Measurements from ENCODE around the gene ZBTB17. TPM values are rescaled to one million over a fixed set of nuclear protein-coding genes. Genes with fewer than 3 reads are reported as not detected.
"Not testable (repeated sequence)": the region's sequence is repeated elsewhere in the genome, so short reads cannot be mapped to it uniquely, and the experiment has no call there.

The ZBTB17 gene
- total RNA-seq, 2 donors from 2014 or later = 62.0 to 135 TPM

DNA sequence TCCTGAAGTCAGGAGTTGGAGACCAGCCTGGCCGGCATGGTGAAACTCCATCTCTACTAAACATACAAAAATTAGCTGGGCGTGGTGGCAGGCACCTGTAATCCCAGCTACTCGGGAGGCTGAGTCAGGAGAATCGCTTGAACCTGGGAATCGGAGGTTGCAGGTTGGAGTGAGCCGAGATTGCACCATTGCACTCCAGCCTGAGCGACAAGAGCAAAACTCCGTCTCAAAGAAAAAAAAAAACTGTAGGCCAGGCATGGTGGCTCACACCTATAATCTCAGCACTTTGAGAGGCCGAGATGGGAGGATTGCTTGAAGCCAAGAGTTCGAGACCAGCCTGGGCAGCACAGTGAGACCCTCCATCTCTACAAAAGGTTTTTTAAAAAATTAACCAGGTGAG lies 25.4 kb upstream of the ZBTB17 start:
- not testable (repeated sequence) for H3K9me3 Mint-ChIP-seq; H3K27me3 Mint-ChIP-seq; H3K4me1 Mint-ChIP-seq; H3K27ac Mint-ChIP-seq; ATAC-seq (replicated peaks); H3K36me3 Mint-ChIP-seq (ENCODE audit: low read depth); H3K4me3 Mint-ChIP-seq

DNA sequence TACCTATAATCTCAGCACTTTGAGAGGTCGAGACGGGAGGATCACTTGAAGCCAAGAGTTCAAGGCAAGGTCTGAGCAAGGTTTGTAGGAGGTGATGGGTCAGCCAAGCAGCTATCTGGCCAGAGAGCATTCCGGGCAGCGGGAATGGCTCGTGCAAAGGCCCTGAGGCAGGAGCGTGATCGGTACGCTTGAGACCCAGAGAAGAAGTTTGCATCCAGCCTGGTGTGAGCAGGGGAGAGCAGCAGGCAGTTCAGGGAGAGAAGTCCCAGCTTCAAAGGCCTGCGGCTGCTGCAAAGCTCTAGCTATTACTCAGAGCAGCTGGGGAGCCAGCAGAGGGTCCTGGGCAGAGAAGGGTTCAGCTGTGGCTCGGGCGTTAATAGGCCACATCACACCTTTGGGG lies 23.0 kb upstream of the ZBTB17 start:
- H3K9me3 Mint-ChIP-seq = no peaks in the 10 kb centered on the region
- peaks cover 3% of the 10 kb centered on the region for H3K27me3 Mint-ChIP-seq
- peak overlapping the region; percentile 63 for H3K27ac Mint-ChIP-seq
- ATAC-seq (replicated peaks) = no peak
- no peaks in the 10 kb centered on the region for H3K4me1 Mint-ChIP-seq
- no peaks in the 10 kb centered on the region for H3K36me3 Mint-ChIP-seq (ENCODE audit: low read depth)
- no peak overlapping the region for H3K4me3 Mint-ChIP-seq

DNA sequence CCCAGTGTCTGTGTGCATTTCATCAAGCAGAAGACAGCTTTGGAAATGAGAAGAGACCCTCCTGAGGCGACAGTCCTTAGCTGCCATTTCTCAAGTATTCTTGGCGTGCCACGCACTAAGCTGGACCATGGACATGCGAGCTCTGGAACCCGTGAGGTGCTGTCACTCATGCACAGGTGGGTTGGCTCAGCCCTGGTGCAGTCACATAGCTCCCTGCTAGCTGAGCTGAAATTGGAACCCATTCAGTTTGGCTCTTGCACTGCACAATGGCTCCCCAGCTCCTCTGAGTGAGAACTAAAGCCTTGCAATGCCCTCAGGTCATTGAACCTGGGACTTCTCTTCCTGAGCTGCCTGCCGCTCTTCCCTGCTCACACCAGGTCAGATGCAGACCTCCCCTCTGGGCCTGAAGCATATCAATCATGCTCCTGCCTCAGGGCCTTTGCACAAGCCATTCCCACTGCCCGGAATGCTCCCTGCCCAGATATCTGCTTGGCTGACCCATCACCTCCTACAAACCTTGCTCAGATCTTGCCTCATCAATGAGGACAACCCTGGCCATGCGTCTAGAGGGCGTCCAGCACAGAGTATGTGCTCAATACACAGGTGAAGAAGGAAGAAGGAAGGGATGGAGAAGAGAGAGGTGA lies 21.9 kb upstream of the ZBTB17 start:
- Mint-ChIP-seq H3K27me3 (peaks cover 3% of the 10 kb centered on the region), H3K9me3 (no peaks in the 10 kb centered on the region), H3K36me3 (ENCODE audit: low read depth) (no peaks in the 10 kb centered on the region), H3K4me1 (no peaks in the 10 kb centered on the region), H3K27ac (no peak overlapping the region), H3K4me3 (no peak overlapping the region)
- ATAC-seq (replicated peaks) = no peak

DNA sequence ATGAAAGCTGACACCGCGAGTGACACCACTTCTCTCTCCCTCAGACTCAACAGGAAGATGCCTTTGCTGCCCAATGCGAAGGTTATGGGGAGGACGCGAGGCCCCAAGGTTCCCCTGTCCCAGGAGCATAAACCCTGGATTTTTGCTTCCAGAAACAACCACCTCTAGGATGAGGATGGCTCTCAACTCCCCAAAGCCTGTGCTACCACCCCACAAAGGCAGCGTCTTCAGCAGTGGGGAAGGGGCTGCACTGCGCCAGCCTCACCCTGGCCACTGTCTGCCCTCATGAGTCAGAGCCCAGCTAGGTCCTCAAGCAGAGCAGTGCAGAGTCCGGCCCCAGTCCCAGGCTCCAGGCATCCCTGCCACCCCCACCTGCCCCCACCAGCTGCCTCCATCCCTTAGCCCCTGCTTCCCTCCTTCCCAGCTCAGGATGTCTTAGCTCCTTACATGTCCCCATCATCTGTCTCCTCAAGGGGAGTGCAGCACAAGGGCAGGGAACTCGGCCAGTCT lies 21.2 kb upstream of the ZBTB17 start:
- no peak overlapping the region for H3K27ac Mint-ChIP-seq
- H3K9me3 Mint-ChIP-seq = no peaks in the 10 kb centered on the region
- no peaks in the 10 kb centered on the region for H3K4me1 Mint-ChIP-seq
- H3K4me3 Mint-ChIP-seq = no peak overlapping the region
- peaks cover 3% of the 10 kb centered on the region for H3K27me3 Mint-ChIP-seq
- ATAC-seq (replicated peaks) = no peak
- H3K36me3 Mint-ChIP-seq (ENCODE audit: low read depth) = no peaks in the 10 kb centered on the region

DNA sequence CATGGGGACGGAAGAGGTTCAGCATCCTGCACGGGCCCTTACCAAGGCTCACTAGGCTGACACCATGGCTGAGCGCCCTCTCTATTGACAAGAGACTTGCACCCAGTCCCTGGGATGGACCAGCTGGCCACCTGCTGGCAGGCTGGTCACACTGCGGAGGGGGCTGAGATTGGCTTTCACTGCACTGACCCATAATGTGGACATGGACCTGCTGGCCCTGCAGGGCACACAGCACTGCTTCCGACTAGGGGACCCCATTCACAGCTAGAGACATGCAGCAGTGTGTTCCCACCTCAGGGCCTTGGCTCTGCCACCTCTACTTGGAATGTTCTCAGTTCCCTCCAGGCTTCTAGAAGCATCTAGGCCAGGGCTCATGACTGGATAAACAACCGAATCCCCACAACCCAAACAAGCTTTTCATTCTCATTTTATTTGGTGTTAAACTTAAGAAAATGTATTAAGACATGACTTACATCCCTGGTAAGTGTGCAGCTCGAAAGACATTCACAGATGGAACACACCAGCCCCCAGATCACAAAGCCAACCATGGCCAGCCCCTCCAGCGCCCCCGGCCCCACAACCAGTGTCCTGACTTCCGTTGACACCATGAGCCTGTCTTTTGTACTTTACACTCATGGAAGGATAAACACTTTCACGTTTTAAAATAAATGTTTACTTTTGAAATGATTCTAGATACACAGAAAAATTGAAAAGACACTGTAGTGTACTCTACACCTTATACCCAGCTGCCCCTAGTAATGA lies 18.9 kb upstream of the ZBTB17 start:
- H3K27ac Mint-ChIP-seq = no peak overlapping the region

DNA sequence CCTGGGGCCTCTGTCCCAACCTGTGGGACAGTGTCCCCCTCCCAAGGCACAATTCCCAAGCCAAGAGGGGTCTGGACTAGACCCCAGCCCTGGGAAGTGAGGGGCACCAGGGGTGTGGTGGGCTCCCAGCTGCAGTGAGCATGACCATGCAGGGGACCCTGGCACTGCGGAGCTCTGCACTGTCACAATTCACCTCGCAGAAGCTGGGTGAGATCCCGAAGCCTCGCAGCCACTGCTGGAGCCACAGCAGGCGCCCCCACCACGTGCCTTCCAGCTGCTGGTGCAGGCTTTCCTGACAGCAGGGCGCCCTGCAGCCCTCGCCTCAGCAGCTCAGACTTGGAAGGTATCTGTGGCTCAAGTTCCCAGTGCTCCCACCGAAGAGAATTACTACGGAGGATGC lies 18.2 kb upstream of the ZBTB17 start:
- H3K4me3 Mint-ChIP-seq = no peak overlapping the region
- no peaks in the 10 kb centered on the region for H3K9me3 Mint-ChIP-seq
- no peaks in the 10 kb centered on the region for H3K36me3 Mint-ChIP-seq (ENCODE audit: low read depth)
- no peak for ATAC-seq (replicated peaks)
- H3K27me3 Mint-ChIP-seq = peaks cover 3% of the 10 kb centered on the region
- H3K27ac Mint-ChIP-seq = no peak overlapping the region
- no peaks in the 10 kb centered on the region for H3K4me1 Mint-ChIP-seq

More for the DNA sequence above, 18.9 kb upstream of the ZBTB17 start:
- Mint-ChIP-seq H3K27me3 (peaks cover 3% of the 10 kb centered on the region), H3K9me3 (no peaks in the 10 kb centered on the region), H3K4me3 (no peak overlapping the region), H3K4me1 (no peaks in the 10 kb centered on the region), H3K36me3 (ENCODE audit: low read depth) (no peaks in the 10 kb centered on the region)
- ATAC-seq (replicated peaks) = peak; percentile 91

DNA sequence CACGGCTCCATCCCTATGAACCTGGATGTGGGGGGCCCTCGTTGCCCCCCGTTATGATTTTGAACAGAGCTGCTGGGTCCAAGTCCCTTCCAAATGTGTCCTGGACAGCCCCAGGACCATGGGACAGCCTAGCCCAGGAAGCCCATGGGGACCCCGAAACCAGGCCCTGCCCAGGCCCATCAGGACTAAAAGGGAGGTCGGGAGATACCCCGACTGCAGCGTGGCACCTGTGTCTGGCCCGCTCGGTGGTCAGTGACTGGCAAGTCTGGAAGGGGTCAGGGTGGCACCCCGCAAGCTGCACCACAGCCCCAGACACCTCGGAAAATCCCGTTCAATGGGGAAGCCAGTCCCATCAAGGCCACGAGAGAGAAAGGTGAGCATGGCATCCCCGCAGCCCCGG lies 17.8 kb upstream of the ZBTB17 start:
- H3K27ac Mint-ChIP-seq = no peak overlapping the region
- peaks cover 3% of the 10 kb centered on the region for H3K27me3 Mint-ChIP-seq
- no peaks in the 10 kb centered on the region for H3K9me3 Mint-ChIP-seq

DNA sequence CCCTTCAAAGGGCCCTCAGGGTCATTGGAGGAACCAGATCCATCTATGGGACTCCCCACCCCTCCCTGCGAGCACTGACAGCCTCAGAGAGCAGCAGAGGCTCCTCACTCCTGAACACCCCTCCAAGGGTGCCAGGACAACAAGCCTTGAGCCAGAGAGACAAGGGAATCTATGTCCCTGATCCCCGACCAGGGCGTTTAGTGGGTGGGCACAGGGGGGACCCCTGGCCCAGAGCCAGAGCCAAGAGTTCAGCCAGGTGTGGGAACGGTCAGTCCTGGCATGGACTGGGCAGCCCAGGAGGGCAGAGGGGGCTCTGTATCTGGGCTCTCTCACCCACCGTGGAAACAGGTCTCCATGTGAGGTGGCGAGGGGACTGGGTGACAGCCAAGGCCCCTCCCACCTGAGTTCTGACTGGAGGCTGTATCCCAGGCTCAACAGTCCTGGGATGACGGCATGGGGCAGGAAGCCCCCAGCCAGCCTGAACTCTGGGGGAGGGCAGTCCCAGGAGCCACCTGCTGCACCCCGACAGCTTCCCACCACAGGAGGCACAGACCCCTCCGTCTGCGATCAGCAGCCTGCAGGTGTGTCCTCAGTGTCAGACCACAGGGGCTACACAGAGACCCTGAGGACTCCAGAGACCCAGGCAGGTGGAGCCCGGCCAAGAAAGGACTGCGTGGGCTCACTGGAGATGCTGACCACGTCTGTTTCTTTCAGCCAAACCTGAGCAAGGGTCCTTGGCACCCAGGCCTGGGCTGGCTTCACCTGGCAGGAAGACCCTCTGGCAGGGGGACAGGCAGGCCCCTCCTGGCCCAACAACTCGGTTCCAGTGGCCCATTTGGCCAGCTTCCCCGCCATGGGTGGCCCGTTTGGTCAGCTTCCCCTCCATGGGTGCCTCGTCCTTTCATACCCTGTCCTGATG lies 16.9 kb upstream of the ZBTB17 start:
- Mint-ChIP-seq H3K4me3 (no peak overlapping the region), H3K4me1 (no peaks in the 10 kb centered on the region), H3K9me3 (no peaks in the 10 kb centered on the region), H3K27me3 (peaks cover under 1% of the 10 kb centered on the region), H3K27ac (peak overlapping the region; percentile 75), H3K36me3 (ENCODE audit: low read depth) (no peaks in the 10 kb centered on the region)
- no peak for ATAC-seq (replicated peaks)

More for the DNA sequence above, 17.8 kb upstream of the ZBTB17 start:
- Mint-ChIP-seq H3K4me1 (no peaks in the 10 kb centered on the region), H3K36me3 (ENCODE audit: low read depth) (no peaks in the 10 kb centered on the region), H3K4me3 (no peak overlapping the region)
- ATAC-seq (replicated peaks) = no peak

DNA sequence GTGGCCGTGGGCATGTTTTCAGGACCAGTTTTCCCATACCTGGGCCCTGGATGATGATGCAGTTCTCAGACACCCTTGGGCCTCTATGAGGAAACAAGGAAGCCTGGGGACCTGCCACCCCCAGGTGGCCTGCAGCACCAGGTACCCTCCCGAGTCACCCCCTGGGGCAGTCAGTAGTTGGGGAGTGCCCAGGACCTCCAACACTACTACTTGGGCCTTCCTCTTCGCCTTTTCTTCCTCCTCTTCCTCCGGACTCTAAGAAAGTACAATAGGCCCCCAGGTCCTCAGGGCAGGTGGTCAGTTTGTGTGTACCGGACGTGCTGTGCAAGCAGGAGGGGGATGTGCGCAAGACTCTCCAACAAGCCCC lies 16.3 kb upstream of the ZBTB17 start:
- no peaks in the 10 kb centered on the region for H3K36me3 Mint-ChIP-seq (ENCODE audit: low read depth)
- no peaks in the 10 kb centered on the region for H3K4me1 Mint-ChIP-seq
- no peaks in the 10 kb centered on the region for H3K27me3 Mint-ChIP-seq
- no peaks in the 10 kb centered on the region for H3K9me3 Mint-ChIP-seq
- H3K4me3 Mint-ChIP-seq = no peak overlapping the region
- peak overlapping the region; percentile 75 for H3K27ac Mint-ChIP-seq
- no peak for ATAC-seq (replicated peaks)

DNA sequence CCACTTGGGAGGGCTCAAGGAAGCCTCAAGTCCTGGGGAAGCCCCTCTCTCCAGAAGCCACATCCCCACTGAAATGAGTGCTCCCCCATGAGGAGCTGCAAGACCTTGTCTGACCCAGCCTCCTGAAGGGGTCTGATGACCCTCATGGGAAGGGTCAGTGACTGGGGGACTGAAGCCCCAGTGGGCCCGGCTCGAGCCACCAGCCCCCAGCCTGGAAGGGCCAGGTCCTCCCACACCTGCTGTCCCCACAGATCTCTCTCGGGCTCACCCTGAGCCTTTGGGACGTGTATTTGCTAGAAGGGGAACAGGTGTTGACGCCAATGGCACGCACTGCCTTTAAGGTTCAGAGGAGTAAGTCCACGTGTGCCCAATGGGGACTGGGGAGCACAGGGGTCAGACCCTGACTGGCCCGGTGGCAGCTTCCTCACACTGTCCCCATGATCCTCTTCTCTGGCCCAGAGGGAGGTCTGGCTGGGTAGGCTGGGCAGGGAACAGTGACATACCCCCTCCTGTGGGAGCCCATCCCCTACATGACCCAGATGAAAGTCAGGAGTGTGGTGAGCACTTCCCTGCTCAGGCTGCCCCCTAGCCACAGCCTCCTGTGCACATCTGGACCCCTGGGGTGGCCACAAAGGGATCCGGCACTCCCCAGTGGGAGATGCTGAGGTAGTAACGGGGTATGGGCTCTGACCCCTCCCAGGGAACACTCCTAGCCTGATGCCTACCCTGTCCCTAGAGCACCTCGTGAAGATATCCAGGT lies 15.7 kb upstream of the ZBTB17 start:
- no peaks in the 10 kb centered on the region for H3K36me3 Mint-ChIP-seq (ENCODE audit: low read depth)
- no peaks in the 10 kb centered on the region for H3K9me3 Mint-ChIP-seq
- H3K27me3 Mint-ChIP-seq = no peaks in the 10 kb centered on the region
- no peak overlapping the region for H3K27ac Mint-ChIP-seq
- no peak overlapping the region for H3K4me3 Mint-ChIP-seq
- no peak for ATAC-seq (replicated peaks)
- no peaks in the 10 kb centered on the region for H3K4me1 Mint-ChIP-seq

DNA sequence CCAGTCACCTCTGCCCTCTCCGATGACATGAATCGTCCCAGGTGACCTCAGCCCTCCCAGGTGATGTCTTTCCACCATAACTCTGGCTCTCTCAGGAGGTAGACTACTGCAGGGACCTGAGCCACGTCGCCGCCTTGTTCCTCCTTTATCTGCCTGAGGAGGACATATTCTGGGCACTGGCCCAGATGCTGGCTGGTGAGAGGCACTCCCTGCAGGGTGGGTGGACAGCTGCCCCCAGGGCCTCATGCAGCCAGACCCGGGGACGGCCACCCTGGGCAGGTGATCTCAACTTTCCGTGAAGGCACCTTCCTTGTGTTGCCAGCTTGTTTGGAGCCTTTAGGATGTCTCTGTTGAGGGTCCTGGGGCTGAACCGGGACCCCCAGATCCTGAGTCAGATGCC lies 13.9 kb upstream of the ZBTB17 start:
- Mint-ChIP-seq H3K4me3 (no peak overlapping the region), H3K9me3 (no peaks in the 10 kb centered on the region), H3K27me3 (no peaks in the 10 kb centered on the region), H3K36me3 (ENCODE audit: low read depth) (no peaks in the 10 kb centered on the region), H3K27ac (no peak overlapping the region), H3K4me1 (peaks cover 6% of the 10 kb centered on the region)
- no peak for ATAC-seq (replicated peaks)

DNA sequence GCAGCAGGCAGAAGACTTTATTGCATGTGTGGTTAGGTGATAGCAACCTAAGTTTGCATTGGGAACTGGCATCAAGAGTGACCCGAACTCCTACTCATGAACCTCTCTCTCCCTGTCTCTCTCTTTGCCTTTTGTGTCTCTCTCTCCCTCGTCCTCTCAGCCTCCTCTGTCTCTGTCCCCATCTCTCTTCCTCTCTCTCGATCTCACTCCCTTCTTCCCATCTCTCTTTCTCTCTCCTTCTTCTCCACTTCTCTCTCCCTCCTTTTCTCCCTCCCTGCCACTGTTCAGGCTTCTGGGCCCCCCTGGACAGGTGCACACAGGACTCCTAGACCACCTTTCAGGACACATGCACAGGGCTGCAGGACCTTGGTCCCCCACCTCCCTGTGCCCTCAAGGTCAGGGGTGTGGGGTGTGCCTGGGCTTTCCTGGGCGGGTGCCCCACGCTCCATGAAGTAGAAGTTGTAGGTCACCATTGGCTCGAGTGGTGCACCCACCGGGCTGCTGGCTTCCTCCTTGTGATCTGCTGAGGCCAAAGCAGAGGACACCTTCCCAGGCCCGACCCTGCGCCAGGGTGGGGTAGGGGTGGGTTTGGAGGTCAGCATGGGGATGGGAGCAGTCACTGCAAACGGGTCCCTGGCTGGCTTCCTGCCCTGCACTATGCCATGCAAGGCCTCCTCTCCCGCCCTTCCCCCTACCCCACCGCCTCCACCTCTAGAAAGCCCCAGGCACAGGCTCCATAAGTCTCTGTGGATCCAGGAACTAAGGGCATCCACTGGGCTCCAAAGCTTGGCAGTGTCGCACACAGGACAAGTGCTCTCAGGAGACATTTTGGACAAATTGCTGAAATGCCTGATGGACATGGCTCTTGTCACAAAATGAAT lies 13.2 kb upstream of the ZBTB17 start:
- H3K4me3 Mint-ChIP-seq = no peak overlapping the region

DNA sequence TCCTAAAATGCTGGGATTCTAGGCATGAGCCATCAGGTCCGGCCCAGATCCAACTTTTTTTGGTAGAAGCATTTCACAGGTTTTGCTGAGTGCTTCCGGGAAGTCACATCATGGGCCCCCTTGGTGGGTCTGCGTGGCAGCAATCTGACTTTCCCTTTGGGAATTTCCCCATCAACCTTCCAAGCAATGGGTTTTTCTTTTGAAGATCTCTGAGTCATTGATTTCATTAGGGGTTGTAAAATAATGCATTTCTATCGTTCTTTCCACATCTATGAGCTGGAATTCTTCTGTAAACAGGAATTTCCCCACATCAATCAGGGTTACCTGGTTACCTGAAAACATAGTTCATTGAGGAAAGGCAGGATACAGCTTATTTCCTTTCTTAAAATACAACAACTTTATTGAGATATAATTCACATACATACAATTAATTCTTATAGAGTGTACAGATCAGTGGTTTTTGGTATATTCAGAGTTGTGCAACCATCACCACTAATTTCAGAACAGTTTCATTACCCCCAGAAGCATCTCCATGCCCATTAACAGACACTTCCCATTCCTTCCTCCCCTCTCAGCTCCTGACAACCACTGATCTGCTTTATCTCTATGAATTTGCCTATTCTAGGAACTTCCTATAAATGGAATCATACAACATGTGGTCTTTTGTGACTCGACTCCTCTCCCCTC lies 9.9 kb upstream of the ZBTB17 start:
- no peak for ATAC-seq (replicated peaks)

More for the DNA sequence above, 13.2 kb upstream of the ZBTB17 start:
- no peak for ATAC-seq (replicated peaks)
- H3K9me3 Mint-ChIP-seq = no peaks in the 10 kb centered on the region
- no peak overlapping the region for H3K27ac Mint-ChIP-seq
- H3K27me3 Mint-ChIP-seq = no peaks in the 10 kb centered on the region
- H3K36me3 Mint-ChIP-seq (ENCODE audit: low read depth) = no peaks in the 10 kb centered on the region
- peaks cover 9% of the 10 kb centered on the region for H3K4me1 Mint-ChIP-seq

More for the DNA sequence above, 9.9 kb upstream of the ZBTB17 start:
- H3K4me1 Mint-ChIP-seq = peaks cover 15% of the 10 kb centered on the region
- H3K27me3 Mint-ChIP-seq = no peaks in the 10 kb centered on the region
- no peaks in the 10 kb centered on the region for H3K36me3 Mint-ChIP-seq (ENCODE audit: low read depth)
- no peaks in the 10 kb centered on the region for H3K9me3 Mint-ChIP-seq
- no peak overlapping the region for H3K4me3 Mint-ChIP-seq
- peak overlapping the region; percentile 71 for H3K27ac Mint-ChIP-seq
